ENCODE measurements around the gene CD40.

CD40 gene

GRCh38 chr20:46175127-46175494 is 57.0 kb downstream of the CD40 start:
- DNase-seq: no peak

- no peak for DNase-seq
These were observed 58.7 kb downstream of the CD40 start for GRCh38 chr20:46176739-46177378.

- DNase-seq: no peak
These were observed 59.7 kb downstream of the CD40 start for GRCh38 chr20:46177768-46178167.

GRCh38 chr20:46178891-46179290 is 60.8 kb downstream of the CD40 start:
- no peak for DNase-seq
